GM19468 (cell line): ENCODE results near the gene ADORA1.

Experiments used
- ATAC-seq: cut with Tn5 transposase; IDR thresholded peaks from one replicate; pipeline ENCODE4 v1.9.1; 2021; ENCODE audit warnings: mild to moderate bottlenecking, moderate library complexity, moderate number of reproducible peaks; ENCODE audit not compliant: unreplicated experiment; ENCODE audit errors: extremely low read depth

The ADORA1 gene

DNA sequence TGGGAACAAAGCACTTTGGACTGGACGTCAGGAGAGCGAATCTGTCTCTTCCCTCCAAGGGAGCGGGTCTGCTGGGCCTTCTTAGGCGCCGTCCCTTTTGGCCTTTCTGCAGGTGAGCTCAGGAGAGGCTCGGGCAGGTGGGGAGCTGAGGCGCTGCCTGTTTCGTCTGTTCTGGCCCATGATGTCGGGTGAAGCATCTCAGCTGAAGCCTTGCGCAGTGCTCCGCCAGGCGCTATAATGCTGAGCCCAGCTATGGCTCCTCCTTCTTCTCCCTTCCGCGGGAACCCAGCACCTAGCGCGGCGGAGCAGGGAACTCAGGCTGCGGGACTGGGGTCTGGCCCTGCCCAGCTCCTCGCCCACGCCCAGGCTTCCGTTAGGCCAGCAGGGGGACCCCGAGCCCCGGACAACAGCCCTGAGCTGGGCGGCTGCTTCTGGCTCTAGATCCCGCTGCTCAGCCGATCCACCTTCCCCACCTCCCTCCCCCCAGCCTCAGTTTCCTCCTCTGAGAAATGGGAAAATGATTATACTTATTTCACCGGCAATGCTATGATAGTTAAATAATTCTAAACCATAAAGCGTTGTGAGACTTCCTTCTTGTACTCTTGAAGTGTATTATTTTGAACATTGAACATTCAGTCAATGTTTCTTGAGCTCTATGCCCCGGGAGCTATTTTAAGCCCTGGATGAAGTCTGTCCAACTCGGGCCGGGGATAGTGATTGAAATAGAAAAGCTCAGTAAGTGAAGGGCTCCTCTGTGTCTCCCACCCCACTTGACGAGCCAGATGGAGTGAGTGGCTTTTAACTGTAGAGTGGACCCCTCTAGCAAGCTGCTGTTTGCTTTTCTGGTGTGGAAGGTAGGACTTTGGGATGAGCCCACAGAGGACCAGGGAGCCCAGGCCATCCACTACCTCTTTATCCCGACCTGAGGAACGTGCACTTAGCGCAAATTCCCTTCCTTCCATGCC lies 9.6 kb upstream of the ADORA1 start:
- no peak for ATAC-seq

DNA sequence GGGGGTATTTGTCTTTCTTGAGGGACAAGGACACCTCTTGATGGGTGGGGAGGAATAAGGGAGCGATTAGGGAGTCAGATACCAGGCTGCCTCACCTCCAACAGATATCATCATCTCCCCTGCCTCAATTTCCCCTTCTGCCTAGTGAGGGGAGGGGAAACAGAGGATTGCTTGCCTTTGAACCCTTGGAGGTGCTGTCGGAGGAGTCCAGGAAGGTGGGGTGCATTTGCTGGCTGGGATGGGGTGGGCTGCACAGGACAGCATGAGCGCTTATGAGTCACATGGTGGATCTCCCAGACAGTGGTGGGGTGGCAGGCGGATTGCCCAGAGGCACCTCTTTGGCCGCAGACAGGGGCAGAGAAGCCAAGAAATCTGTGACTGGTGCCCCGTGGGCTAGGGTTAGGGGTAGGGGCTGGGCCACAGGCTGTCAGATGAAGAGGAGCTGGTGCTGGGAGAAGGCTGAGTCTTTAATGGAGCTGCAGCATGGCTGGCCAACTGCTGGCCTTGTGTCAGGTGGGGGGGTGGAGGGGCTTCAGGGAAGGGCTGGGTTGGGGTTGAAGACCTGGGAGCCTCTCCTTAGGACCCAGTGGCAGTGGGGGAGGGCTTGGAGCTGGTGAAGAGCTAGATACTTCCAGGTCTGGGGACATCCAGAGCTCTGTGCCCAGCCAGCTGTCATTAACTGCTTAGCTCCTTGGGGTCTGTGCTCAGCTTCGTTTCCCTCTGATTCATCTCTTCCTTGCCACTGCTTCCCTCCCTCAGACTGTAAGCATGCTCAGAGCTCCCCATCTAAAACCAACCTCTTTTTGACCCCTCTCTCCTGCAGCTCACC lies 7.0 kb upstream of the ADORA1 start:
- ATAC-seq = no peak

- no peak for ATAC-seq
These were observed 6.1 kb upstream of the ADORA1 start for GRCh38 chr1:203121186-203122015.

DNA sequence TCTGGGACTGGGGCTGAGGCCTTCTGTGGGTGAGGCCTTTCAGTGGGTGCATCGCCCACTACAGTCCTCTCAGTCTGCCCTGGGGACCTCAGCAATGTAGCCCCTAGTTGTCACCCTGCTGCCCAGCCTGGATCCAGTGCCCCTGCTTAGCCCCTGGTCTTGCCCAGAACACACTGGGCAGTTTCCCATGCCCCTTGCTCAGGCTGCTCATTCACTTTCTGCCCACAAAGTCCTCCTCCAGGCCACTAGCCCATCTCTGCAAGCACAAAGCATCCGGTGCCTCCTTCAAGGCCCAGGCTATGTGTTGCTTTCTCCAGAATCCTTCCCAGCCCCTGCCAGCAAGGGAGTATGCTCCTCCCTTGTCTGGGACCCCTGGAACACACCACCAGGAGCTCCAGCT lies 5.4 kb upstream of the ADORA1 start:
- ATAC-seq = no peak

DNA sequence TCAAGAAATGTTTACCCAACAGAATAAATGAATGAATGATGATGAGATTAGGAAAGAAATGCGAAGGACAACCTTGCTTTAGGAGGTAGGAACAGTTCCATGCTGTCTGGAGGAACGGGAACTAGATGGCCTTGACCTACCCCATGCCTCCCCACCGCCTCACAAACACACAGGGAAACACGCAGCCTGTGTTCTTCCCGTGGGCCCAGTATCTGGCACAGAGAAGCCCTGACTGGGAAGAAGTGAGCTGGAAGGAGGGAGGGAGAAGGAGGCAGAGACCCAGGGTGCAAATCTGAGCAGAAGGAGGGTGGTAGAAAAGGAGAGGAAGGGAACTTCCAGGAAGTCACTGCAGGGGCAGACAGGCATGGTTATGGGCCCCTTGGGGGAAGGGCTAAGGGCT lies 3.5 kb upstream of the ADORA1 start:
- no peak for ATAC-seq

DNA sequence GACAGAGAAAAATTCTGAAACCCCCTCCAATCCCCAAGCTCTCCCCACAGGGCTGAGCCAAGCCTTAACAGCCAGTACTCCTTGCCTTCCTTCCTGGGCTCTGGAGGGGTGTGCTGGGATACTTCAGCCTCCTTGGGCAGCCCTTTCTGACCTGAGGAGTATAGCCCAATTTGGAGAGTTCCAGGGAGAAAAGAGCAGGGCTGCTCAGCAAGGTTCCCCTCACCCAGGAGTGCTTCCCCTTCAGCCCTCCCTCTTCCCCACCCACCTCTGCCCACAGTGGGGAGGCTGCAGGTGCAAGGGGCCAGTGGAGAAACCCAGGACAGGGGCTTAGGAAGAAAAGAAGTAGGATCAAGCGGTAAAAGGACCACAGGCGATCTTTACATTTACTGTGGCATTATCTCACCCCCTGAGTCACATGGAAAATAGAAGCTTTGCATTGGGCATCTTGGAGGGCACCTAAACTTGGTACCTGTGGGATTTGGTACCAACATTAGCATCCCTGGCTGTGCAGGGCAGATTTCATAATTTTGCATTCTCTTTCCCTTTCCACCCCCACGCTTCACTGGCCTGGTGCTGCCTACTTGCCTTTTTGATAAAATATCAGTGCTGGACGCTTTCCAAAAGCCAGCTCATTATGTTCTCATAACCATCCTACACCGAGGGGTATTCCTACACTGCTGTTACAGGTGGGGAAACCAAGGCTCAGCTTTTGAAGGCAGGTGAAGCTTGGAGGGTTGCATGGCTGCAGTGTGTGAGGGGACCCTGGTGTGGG lies 2.8 kb upstream of the ADORA1 start:
- ATAC-seq = no peak

GRCh38 chr1:203126151-203126865 lies 1.2 kb upstream of the ADORA1 start:
- ATAC-seq = no peak

DNA sequence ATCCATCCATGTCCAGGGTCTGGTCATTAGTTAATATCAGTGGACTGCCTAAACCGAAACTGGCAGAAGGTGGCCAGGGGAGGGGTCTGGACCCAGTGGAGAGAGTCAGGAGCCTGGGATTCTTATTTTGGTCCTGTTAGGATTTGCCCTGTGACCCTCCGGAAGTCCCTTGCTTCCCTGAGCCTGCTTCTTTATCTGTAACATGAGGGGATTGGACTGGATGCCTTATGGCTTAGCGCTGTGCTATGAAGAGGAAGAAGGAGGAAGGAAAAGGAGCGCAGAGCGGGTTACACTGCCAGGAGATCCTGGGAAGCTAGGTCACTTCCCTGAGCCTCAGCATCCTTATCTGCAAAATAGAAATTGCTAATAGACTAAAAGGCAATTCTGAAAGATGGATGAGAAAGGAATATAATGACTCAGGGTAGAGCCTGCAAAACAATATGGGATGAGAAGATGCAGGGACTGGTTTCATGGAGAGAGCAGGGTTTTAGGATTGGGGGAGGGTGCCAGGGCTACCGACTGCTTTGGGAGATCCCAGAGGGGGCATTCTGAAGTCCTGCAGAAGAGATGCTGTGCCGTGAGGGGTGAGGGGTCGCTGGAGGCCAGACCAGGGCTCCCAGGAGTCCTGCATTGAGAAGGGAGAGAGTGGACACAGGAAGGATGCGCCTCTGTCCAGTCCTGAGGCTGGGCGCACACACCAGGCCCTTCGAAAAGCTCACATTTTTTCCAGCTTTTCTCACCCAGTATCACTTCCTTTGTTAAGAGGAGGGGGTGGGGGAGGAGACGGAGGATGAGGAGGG lies 460 bp upstream of the ADORA1 start:
- ATAC-seq = no peak

DNA sequence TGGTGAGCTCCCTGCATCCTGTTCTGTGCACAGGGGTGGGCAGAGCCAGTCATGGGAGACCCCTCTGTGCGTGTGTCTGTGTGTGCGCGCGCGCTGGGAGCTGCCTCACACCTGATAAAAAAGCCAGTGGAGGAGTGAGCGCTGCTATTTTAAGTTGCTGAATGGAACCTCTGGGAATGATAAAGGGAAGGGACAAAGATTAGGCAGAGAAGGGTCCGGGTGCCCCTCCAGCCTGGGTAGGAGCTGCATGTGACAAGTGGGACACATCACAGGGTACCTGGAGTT lies 847 bp downstream of the ADORA1 start:
- no peak for ATAC-seq

- ATAC-seq = no peak
These were observed 1.4 kb downstream of the ADORA1 start for GRCh38 chr1:203128716-203129500.

- ATAC-seq = no peak
These were observed 2.1 kb downstream of the ADORA1 start for GRCh38 chr1:203129501-203130231.

GRCh38 chr1:203130358-203130985 lies 2.9 kb downstream of the ADORA1 start:
- ATAC-seq = no peak

GRCh38 chr1:203131548-203132200 lies 4.1 kb downstream of the ADORA1 start:
- ATAC-seq = no peak

GRCh38 chr1:203133970-203134725 lies 6.6 kb downstream of the ADORA1 start:
- ATAC-seq = no peak

GRCh38 chr1:203135636-203136305 lies 8.2 kb downstream of the ADORA1 start:
- no peak for ATAC-seq
